Osteocyte (in vitro differentiated cells): ENCODE results near the gene UBE3D. TPM values are rescaled to one million over a fixed set of nuclear protein-coding genes. Genes with fewer than 3 reads are reported as not detected.

Source experiments
- DNase-seq: peaks from one replicate; pipeline ENCODE4 v3.0.0; 2021; ENCODE audit warnings: mixed read lengths; ENCODE audit not compliant: unreplicated experiment; ENCODE audit errors: extremely low spot score
- H3K27ac Mint-ChIP-seq: one replicate; pipeline ENCODE4 v1.8.0; 2021; ENCODE audit warnings: mild to moderate bottlenecking, mixed read lengths; ENCODE audit not compliant: unreplicated experiment
- H3K27me3 Mint-ChIP-seq: one replicate; pipeline ENCODE4 v1.8.0; 2021; ENCODE audit warnings: mixed read lengths; ENCODE audit not compliant: unreplicated experiment
- H3K36me3 Mint-ChIP-seq: one replicate; pipeline ENCODE4 v1.8.0; 2021; ENCODE audit warnings: mixed read lengths; ENCODE audit not compliant: unreplicated experiment
- H3K4me1 Mint-ChIP-seq: one replicate; pipeline ENCODE4 v1.8.0; 2021; ENCODE audit warnings: mixed read lengths; ENCODE audit not compliant: unreplicated experiment
- H3K4me3 Mint-ChIP-seq: one replicate; pipeline ENCODE4 v1.8.0; 2021; ENCODE audit warnings: mild to moderate bottlenecking, moderate library complexity, mixed read lengths; ENCODE audit not compliant: unreplicated experiment
- H3K9me3 Mint-ChIP-seq: one replicate; pipeline ENCODE4 v1.8.0; 2021; ENCODE audit warnings: mixed read lengths; ENCODE audit not compliant: unreplicated experiment
- total RNA-seq: library from RNA; stranded (reverse); gene quantifications from 2 replicates; pipeline ENCODE4 v1.2.1, GENCODE V29; 2021
- TF ChIP-seq, protein P1 (sequence below): fragments of 200-600 bp; sonication (generic); IDR thresholded peaks from 2 replicates; pipeline ENCODE4 v1.5.0; 2021; ENCODE audit warnings: antibody characterized with exemption, mild to moderate bottlenecking, moderate library complexity

UBE3D gene
- total RNA-seq, 1 donor from 2014 or later = 4.8 TPM

DNA sequence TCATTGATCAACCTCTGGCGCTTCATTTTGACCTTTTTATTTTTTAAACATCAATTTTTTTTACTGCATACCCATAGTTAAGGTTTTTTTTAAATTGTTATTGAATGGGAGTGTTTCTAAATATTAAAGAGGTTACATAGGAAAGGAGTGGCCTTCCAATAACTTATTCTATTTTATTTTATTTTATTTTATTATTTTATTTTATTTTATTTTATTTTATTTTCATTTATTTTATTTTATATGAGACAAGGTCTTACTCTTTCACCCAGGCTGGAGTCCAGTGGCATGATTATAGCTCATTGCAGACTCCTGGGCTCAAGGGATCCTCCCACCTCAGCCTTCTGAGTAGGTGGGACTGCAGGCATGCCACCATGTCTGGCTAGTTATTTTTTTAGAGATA, 32.0 kb upstream of the UBE3D start:
- no peak overlapping the region for H3K27ac Mint-ChIP-seq
- DNase-seq = no peak
- peaks cover 17% of the 10 kb centered on the region for H3K36me3 Mint-ChIP-seq
- TF ChIP-seq, protein P1, sequence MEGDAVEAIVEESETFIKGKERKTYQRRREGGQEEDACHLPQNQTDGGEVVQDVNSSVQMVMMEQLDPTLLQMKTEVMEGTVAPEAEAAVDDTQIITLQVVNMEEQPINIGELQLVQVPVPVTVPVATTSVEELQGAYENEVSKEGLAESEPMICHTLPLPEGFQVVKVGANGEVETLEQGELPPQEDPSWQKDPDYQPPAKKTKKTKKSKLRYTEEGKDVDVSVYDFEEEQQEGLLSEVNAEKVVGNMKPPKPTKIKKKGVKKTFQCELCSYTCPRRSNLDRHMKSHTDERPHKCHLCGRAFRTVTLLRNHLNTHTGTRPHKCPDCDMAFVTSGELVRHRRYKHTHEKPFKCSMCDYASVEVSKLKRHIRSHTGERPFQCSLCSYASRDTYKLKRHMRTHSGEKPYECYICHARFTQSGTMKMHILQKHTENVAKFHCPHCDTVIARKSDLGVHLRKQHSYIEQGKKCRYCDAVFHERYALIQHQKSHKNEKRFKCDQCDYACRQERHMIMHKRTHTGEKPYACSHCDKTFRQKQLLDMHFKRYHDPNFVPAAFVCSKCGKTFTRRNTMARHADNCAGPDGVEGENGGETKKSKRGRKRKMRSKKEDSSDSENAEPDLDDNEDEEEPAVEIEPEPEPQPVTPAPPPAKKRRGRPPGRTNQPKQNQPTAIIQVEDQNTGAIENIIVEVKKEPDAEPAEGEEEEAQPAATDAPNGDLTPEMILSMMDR = no peak
- no peak overlapping the region for H3K4me3 Mint-ChIP-seq
- H3K27me3 Mint-ChIP-seq = no peaks in the 10 kb centered on the region
- H3K4me1 Mint-ChIP-seq = peaks cover 13% of the 10 kb centered on the region
- peaks cover 3% of the 10 kb centered on the region for H3K9me3 Mint-ChIP-seq

DNA sequence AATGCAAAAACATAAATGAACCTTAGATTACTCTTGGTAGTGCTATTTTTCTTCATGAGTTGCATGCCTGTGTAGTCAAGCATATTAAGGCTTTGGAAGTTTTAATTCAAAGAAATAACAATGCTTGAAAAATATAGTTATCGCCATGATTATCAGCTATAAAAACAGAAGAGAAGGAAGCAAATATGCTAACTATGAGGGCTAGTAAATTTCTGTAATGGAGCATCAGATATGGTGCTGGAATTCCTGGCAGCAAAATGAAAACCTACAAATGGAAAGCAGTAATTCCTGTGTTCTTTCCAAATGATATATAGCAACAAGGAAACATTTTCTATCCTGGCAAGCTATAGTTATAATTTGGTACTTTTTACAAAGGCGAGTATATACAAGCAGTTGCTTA, 31.6 kb upstream of the UBE3D start:
- DNase-seq = no peak
- H3K9me3 Mint-ChIP-seq = peaks cover 3% of the 10 kb centered on the region
- H3K27me3 Mint-ChIP-seq = no peaks in the 10 kb centered on the region
- peaks cover 15% of the 10 kb centered on the region for H3K36me3 Mint-ChIP-seq
- H3K4me1 Mint-ChIP-seq = peaks cover 13% of the 10 kb centered on the region
- no peak overlapping the region for H3K4me3 Mint-ChIP-seq
- H3K27ac Mint-ChIP-seq = no peak overlapping the region
- TF ChIP-seq, protein P1 = no peak

DNA sequence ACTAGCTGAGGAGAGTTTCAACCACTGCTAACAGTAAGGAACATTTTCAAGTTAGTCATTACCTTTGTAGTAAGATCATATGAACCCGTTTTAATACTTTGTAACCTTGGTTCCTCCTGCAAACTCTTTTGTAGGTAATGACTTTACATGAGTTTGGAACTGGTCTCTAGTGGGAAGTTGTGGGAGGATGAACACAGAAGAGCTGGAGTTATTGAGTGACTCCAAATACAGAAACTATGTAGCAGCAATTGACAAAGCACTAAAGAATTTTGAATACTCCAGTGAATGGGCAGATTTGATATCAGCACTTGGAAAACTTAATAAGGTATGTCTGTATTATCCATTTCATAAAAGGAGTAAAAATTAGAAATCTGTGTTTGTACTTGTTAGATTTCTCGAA, 31.1 kb upstream of the UBE3D start:
- Mint-ChIP-seq H3K27ac (no peak overlapping the region), H3K4me3 (no peak overlapping the region), H3K27me3 (no peaks in the 10 kb centered on the region), H3K4me1 (peaks cover 13% of the 10 kb centered on the region), H3K36me3 (peaks cover 11% of the 10 kb centered on the region), H3K9me3 (peaks cover 3% of the 10 kb centered on the region)
- TF ChIP-seq, protein P1 = no peak
- DNase-seq = no peak

DNA sequence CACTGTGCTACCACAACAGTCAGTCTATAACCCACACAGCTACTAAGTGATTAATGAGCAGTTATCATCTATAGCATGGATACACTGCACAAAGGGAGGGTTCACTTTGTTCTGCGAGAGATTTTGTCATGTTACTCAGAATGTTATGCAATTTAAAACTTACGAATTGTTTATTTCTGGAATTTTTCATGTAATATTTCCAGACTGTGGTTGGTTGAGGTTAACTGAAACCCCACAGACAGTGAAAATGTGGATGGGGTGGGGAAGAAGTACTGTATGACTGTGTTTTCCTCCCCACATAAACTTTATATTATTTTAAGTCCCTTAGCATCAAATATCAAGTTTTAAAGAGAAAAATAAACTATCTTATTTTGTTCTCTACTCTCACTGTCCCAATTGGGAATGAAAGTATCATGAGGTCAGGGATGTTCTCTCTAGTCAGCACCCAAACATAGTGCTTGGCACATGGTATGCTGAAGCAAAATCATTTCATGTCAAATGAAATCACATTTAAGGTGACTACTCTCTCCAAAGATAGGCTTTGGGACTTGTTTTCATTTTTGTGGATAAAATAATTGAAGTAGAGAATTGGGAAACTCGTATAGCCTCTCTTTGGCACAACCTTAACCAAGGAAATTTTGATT, 27.2 kb upstream of the UBE3D start:
- H3K27me3 Mint-ChIP-seq = no peaks in the 10 kb centered on the region
- H3K36me3 Mint-ChIP-seq = no peaks in the 10 kb centered on the region
- TF ChIP-seq, protein P1 = no peak
- H3K9me3 Mint-ChIP-seq = peaks cover 3% of the 10 kb centered on the region
- H3K27ac Mint-ChIP-seq = no peak overlapping the region
- H3K4me1 Mint-ChIP-seq = peaks cover 13% of the 10 kb centered on the region
- no peak for DNase-seq
- no peak overlapping the region for H3K4me3 Mint-ChIP-seq

DNA sequence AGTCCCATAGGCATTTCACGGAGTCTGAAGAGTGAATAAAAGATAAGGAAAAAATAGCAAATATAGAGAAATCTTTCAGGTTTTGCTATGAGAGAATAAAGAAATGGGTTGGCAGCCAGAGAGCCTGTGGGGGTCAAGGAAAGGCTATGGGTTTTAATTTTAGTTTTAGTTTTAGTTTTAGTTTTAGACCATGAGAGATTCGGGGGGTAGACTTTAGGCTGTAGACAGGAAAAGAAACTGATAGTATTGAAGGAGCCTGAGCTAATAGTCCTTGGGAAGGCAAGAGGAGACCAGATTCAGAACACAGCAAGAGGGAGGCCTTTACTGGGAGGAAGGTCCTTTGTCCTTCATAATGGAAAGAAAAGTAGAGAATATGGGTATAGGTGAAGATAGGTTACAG, 21.1 kb upstream of the UBE3D start:
- DNase-seq = no peak
- Mint-ChIP-seq H3K4me1 (no peaks in the 10 kb centered on the region), H3K4me3 (no peak overlapping the region), H3K27ac (no peak overlapping the region), H3K27me3 (no peaks in the 10 kb centered on the region), H3K36me3 (peaks cover 9% of the 10 kb centered on the region), H3K9me3 (peaks cover 7% of the 10 kb centered on the region)
- TF ChIP-seq, protein P1 = no peak
